ENCODE data around the gene DHRS13. TPM values are rescaled to one million over a fixed set of nuclear protein-coding genes. Genes with fewer than 3 reads are reported as not detected.

Gene DHRS13
- total RNA-seq (10 to 100 TPM in 1 of 7 donors, 1 to 10 TPM in 6; 7.3 to 13.8 (median 8.1) TPM), polyA plus RNA-seq (1 to 10 TPM; 3.7 to 5.1 TPM)
- long read RNA-seq, donor 1, transcript DHRS13-202 (4 exons, 2,037 nt) = minor isoform, 6 of 42 reads
- long read RNA-seq, donor 1, transcript DHRS13-201 (5 exons, 1,921 nt) = major isoform, 32 of 42 reads
- long read RNA-seq, donor 1, partial matches to known transcripts = 0 of 42 reads
- long read RNA-seq, donor 1, other reads (novel, unspliced or antisense) = 4 of 42 reads
- long read RNA-seq, donor 2, transcript DHRS13-201 (5 exons, 1,921 nt) = major isoform, 10 of 12 reads
- long read RNA-seq, donor 2, partial matches to known transcripts = 0 of 12 reads
- long read RNA-seq, donor 2, other reads (novel, unspliced or antisense) = 0 of 12 reads
- long read RNA-seq, donor 3, transcript DHRS13-202 (4 exons, 2,037 nt) = minor isoform, 6 of 22 reads
- long read RNA-seq, donor 3, transcript DHRS13-201 (5 exons, 1,921 nt) = major isoform, 14 of 22 reads
- long read RNA-seq, donor 3, partial matches to known transcripts = 1 of 22 reads
- long read RNA-seq, donor 3, other reads (novel, unspliced or antisense) = 0 of 22 reads

GRCh38 chr17:28902819-28903545, at the start of gene DHRS13:
TSS of gene DHRS13 (minus strand) at chr17:28903079. CDS start at chr17:28902944, 135 bp downstream.
- H3K4me1 ChIP-seq (ENCODE audit: insufficient read depth) = peaks cover under 1% of the 10 kb centered on the region

GRCh38 chr17:28951991-28952975, 49.4 kb upstream of the DHRS13 start:
- H3K9me3 ChIP-seq = no peaks in the 10 kb centered on the region
- peak; percentile 24 for TF ChIP-seq EP300 (IDR thresholded peaks at IDR 0.05)
- TF ChIP-seq POLR2A (IDR thresholded peaks at IDR 0.05) = no peak
- no peak for TF ChIP-seq CTCF (IDR thresholded peaks at IDR 0.05)
- WGBS, 3 donors = 4% methylated on average over 36 of the region's 36 CpGs
- peak overlapping the region; percentile 70 for H3K4me3 ChIP-seq
- peak; percentile 94 to 98 (median 95) for DNase-seq
- no peaks in the 10 kb centered on the region for H3K36me3 ChIP-seq
- H3K4me1 ChIP-seq (ENCODE audit: insufficient read depth) = peaks cover 2% of the 10 kb centered on the region
- no peaks in the 10 kb centered on the region for H3K27me3 ChIP-seq
- intact Hi-C loops (cut with DNase I) = loop anchor here in 2 of 4 donors (5.0 kb wide), 1 partner anchor 615 kb away; the partner anchor contains the start of genes IFT20 (in 2 of the 2) and TNFAIP1 (in 2 of the 2)
- H3K27ac ChIP-seq = peak overlapping the region; percentile 95

More at GRCh38 chr17:28902819-28903545, at the start of gene DHRS13:
- 0% methylated on average over 46 to 55 of the region's 55 CpGs for WGBS, 3 donors
- DNase-seq = peak; percentile 85 to 93 (median 92)
- Histone ChIP-seq H3K27ac (peak within 1 kb of the TSS; percentile 69 to 79), H3K9me3 (no peaks in the 10 kb centered on the region), H3K36me3 (no peaks in the 10 kb centered on the region), H3K4me3 (peak within 1 kb of the TSS; percentile 53), H3K27me3 (no peaks in the 10 kb centered on the region)
- TF ChIP-seq CTCF (IDR thresholded peaks at IDR 0.05) (peak; percentile 68 to 90 (median 85)), EP300 (IDR thresholded peaks at IDR 0.05) (no peak)
- intact Hi-C loops (cut with DNase I) = loop anchor here in 2 of 4 donors (5.0 to 10.0 kb wide), 3 partner anchors 58 to 148 kb away; partner anchors contain the start of gene FAM222B (in 1 of the 2)

GRCh38 chr17:28951428-28951990, 48.6 kb upstream of the DHRS13 start, which contains the start of gene PHF12:
TSS of gene PHF12 (minus strand) at chr17:28951518. CDS start at chr17:28950960, 558 bp downstream.
- H3K9me3 ChIP-seq = no peaks in the 10 kb centered on the region
- peak within 1 kb of the TSS; percentile 70 for H3K4me3 ChIP-seq
- peak within 1 kb of the TSS; percentile 95 for H3K27ac ChIP-seq
- peak; percentile 99 to 100 (median 100) for DNase-seq
- H3K36me3 ChIP-seq = no peaks in the 10 kb centered on the region
- peaks cover 5% of the 10 kb centered on the region for H3K4me1 ChIP-seq (ENCODE audit: insufficient read depth)
- H3K27me3 ChIP-seq = no peaks in the 10 kb centered on the region
- TF ChIP-seq POLR2A (IDR thresholded peaks at IDR 0.05) (peak; percentile 87), EP300 (IDR thresholded peaks at IDR 0.05) (no peak)
- WGBS, 3 donors = 0% methylated on average over 47 to 51 of the region's 51 CpGs
- intact Hi-C loops (cut with DNase I) = loop anchor here in 2 of 4 donors (5.0 kb wide), 1 partner anchor 614 kb away; the partner anchor contains the start of genes IFT20 (in 2 of the 2) and TNFAIP1 (in 2 of the 2)

Measured in ovary (tissue), 10 donors.